Measurements from ENCODE around the gene RMND5B.

Gene RMND5B

DNA sequence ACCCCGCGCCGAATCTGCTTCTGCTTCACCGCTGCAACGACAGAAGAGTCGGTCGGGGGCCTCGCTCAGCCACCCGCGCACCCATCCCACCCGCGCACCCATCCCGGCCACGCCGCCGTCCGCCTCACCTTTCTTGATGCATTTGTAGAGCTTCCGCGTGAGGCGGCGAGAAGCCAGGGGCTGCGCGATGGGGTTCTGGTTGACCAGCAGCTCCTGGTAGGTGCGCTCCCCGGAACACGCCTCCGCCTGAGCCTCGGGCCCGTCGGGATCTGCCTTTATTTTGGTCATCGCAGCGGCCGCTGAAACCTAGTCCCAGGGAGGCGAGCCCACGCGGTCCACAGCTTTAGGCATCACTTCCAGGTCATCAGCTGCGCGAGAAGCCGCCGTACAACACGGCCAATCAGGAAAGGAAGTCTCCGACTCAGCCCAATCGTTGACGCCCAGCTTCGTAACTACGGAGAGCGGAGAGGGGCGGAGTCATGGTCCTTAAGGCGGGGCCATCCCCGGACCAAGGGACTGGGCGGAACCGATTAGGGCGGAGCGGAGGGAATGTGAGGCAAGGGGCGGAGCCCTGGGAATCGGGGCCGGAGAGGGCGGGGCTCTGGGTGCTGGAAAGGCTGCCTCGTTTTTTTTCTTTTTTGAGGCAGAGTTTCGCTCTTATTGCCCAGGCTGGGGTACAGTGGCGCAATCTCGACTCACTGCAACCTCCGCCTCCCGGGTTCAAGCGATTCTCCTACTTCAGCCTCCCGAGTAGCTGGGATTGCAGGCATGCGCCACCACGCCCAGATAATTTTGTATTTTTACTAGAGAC is 22.9 kb downstream of the RMND5B start, which contains the start of gene NHP2:
Gene NHP2 (minus strand): TSS at position 356 of the 811 bp plus-strand sequence. CDS start 68 bp downstream, at position 288.
- H3K4me3 ChIP-seq = peak within 1 kb of the TSS; percentile 67 to 95 (median 75)
- peak within 1 kb of the TSS in 20 of 21 experiments; percentile 45 to 84 (median 73) for H3K27ac ChIP-seq

DNA sequence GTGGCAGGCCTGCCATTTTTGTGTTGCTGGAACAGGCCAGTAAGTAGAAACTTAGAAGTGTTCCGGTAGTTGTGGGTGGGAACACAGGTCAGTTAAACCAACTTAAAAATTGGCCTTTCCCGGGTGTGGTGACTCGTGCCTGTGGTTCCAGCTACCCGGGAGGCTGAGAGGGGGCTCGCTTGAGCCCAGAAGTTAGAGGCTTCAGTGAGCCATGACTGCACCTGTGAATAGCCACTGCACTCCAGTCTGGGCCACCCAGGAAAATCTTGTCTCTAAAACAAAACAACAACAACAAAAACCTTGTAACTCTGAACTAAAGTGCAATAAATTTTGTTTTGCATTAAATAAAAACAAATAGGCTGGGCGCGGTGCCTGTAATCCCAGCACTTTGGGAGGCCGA is 24.3 kb downstream of the RMND5B start:
- Histone ChIP-seq H3K27ac (no peak overlapping the region), H3K4me3 (no peak overlapping the region)

DNA sequence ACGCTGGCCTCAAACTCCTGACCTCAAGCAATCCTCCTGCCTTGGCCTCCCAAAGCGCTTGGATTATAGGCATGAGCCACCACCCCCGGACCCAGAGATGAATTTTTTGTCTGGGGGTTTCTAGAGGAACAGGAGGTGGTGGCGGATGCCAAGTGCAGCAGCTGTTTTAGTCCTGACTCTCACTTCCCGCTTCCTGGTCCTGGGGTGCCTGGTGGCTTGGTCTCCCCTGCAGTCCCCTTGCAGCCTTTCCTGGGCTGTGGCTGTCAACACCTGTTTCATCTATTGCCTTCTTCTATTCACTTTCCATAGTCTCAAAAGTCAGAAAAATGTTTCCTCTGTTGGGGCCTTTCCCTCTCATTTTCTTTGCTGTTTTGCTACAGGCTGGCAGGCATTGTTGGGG is 29.4 kb downstream of the RMND5B start:
- Histone ChIP-seq H3K27ac (no peak overlapping the region), H3K4me3 (no peak overlapping the region)

DNA sequence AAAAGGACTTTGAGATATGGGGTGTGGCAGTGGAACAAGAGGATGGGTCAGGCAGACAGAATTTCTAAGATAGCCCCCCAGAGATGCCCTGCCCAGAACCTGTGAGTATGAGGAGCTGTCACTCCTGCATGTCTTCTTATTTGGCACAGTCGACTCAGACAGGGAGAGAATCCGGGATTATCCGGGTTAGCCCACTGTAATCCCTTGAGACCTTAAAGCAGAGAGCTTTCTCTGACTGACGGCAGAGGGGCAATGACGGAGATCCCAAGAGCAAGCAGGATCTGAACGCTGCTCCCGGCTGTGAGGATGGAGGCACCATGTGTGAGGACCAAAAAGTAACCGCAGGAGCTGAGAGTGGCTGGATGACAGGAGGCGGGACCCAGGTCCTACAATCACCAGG is 31.7 kb downstream of the RMND5B start:
- no peak overlapping the region for H3K27ac ChIP-seq
- no peak overlapping the region for H3K4me3 ChIP-seq

DNA sequence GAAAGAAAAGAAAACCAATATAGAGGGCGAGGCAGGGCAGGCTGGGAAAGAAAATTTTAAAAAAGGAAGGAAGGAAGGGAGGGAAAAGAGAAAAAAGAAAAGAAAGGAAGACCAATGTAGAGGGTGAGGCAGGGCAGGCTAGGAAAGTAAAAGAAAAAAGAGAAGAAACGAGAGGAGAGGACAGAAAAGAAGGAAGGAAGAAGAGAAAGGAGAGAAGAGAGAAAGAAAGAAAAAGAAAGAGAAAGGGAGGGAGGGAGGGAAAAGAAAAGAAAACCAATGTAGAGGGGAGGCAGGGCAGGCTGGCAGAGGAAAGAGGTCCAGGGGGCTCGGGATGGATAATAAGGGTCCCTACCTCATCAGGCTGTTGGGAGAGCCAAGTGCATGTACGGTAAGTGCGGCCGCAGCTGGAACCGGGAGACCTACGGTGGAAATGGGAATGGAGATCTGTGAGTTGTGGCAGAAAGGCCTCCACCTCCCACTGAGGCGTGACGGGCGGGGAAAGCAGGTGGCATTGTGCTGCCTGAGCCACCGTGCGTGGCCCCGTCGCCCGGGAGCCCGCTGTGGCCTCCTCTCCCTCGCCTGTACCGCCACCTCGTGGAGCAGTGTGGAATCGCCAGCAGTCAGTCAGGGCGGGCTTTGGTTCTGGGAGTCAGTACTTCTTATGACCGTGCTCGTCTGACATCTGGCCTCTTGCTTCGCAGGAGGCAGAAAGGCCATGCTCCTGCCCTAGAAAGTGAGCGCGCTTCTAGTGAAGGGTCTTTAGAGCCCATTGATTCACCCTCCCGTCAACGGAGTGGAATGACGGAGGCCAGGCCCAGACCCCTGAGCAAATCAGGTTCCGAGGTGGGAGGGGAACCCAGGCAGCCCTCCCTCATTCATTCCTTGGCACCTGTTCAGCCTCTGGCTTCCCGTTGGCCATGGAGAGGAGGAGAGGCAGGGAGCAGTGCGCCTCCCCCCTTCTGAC is 33.2 kb downstream of the RMND5B start:
- no peak overlapping the region for H3K4me3 ChIP-seq
- H3K27ac ChIP-seq = no peak overlapping the region

DNA sequence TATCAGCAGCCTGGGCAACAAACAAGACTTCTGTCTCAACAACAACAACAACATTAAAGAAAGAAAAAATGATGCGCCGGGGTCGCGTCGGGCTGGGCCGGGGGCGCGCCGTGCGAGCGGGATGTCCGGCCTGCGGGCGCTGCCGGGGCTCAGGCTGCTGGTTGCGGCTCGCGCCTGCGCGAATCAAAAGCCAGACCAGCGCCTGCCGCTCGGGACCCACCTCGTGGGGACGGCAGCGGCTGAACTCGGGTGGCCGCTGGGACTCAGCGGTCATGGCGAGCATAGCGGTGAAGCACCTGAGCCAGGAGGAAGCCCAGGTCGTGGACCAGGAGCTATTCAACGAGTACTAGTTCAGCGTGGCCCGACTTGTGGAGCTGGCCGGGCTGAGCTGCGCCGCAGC is 34.8 kb downstream of the RMND5B start:
- H3K4me3 ChIP-seq = no peak overlapping the region
- H3K27ac ChIP-seq = no peak overlapping the region

DNA sequence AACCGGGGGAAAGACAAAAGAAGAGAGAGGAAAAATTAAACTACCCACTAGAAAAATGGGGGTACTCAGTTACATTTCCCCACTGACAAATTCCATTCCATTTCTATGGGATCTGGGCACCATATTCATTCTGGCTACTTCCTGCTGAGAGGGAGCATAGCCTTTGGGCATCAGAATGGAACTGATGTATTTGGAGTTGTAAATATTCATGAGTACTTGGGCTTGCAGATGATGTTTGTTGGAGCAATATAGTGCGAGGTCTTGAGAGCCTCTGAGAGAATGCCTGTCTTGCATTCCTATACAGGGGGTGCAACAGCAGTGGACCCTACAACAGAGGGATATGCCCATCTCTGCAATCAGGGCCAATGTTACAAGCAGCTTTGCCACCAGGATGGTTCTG is 39.6 kb downstream of the RMND5B start:
- H3K4me3 ChIP-seq = no peak overlapping the region
- H3K27ac ChIP-seq = no peak overlapping the region

DNA sequence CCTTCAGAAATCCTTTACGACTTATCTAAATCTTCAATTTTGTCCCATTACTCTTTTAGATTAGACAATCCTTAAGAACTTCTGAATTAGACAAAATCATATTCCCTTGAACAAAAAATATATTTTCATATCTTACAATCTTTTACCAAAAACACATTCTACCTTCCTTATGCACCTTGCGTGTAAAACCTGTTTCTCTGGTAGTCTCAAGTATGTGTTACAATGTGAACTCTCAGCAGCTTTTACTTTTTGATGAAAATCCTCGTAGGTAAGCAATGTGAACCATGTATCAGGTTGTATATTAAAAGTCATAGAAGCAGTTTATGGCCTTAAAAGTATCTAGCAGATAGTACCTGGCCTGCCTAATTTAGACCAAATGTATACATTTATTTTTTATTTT is 43.6 kb downstream of the RMND5B start:
- Histone ChIP-seq H3K4me3 (no peak overlapping the region), H3K27ac (no peak overlapping the region)

DNA sequence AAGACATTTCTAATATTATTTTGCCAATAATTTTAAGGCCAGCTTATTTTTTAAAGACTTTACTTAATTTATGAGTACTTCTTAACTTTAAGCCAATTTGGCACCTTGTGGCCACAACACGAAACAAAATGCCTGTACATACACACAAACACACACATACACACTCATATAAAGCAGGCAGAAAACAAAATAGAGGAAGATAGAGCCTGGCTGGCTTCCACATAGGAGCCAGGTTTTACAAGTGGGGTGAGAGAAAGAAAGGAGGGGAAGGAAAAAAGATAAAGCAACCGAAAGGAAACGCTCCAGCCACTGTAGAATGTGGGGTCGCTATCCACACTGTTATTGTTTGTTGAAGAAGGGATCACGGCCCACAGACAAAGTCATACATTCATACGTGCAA is 46.0 kb downstream of the RMND5B start:
- Histone ChIP-seq H3K4me3 (no peak overlapping the region), H3K27ac (no peak overlapping the region)

DNA sequence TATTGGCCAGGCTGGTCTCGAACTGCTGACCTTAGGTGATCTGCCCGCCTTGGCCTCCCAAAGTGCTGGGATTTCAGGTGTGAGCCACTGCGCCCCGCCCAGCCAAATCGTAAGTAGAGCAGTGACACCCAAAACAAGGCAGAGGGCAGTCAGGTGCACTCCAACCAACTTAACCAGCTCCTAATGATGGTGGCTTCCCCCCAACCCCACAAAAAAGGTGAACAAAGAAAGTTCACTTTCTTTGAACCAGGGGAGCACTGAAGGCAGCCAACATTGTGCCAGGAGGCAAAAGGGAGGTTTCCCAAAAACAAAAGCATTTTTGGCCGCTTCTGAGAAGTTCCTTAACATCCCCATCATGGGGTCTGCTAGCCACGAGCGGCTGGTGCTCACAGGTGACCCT is 46.8 kb downstream of the RMND5B start:
- Histone ChIP-seq H3K4me3 (no peak overlapping the region), H3K27ac (no peak overlapping the region)

DNA sequence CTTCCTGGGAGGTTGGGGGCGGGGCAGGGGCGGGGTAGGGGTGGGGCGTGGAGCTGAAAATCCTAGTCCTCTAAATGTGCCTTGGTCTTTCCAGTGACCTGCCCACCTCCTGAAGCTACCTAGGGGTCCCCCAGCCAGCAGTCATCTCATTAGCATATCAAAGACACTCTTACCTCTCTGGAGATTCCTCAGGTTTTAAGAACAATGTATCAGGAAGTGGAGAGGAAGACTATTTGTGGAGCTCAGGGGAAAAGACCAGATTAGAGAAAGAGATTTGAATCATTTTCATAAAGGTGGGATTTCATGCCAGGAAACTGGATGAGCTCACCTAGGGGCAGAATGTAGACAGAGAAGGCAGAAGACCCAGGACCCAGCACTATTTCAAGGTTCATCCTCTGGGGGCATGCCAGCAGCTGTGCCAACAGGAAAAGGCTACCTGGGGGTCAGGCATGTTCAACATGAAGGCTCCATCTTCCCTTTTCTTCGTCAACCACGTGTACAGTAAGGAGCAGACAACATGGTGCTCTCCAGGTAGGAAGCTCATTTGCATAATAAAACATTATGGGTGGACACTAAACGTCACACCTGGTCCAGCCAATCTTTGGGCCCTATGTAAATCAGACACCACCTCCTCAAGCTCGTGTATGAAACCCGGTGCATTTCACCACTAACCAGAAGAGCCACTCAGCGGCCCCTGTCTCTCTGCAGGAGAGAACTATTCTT is 49.5 kb downstream of the RMND5B start:
- Histone ChIP-seq H3K4me3 (no peak overlapping the region), H3K27ac (no peak overlapping the region)

DNA sequence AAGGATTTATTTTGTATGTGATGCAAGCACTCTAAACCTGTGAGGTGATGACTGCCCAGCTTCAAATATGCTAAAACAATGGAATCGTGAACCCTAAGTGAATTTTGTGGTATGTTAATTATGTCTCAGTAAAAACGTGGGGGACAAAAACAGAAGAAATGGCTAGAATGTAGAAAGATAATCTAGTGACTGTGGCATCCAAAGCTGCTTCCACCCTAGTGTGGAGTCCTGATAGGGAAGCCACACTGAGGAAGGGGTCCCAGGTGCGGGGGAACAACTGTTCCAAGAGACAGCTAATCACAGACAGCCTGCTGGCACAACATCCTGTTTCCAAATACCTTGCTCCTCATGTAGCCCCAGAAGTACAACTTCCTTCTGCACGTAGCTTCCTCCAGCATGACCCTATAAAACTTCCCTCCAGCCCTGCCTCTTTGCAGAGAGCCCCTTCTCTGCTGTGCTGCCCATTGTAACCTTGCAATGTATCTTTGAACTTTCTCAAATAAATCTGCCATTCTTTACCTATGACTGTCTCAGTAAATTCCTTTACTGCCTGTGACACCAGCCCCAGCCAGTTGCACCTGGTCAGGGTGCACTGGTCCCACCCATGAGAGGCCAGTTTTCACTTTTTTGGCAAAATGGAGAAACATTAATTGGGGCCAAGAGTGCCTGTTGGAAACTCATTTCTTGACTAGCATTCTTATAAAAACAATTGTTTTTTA is 51.5 kb downstream of the RMND5B start:
- H3K27ac ChIP-seq = no peak overlapping the region
- no peak overlapping the region for H3K4me3 ChIP-seq

DNA sequence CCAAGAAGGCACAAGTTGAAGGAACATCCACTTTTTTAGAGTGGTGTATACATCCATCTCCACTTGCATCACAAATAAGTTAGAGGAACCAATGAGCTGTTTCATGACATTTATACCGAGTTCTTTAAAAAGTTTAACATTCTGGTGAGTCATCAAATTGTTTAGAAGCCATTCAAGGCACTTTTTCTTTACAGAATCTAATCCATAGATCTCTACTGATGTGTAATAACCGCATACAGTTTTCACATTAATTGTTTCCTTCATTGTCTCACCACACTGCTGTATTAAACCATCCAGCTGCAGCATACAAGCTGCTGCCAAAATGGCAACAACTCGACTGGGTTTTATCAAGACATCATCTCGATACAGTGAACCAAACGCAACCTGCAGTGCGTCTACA is 55.6 kb downstream of the RMND5B start:
- Histone ChIP-seq H3K4me3 (no peak overlapping the region), H3K27ac (no peak overlapping the region)

DNA sequence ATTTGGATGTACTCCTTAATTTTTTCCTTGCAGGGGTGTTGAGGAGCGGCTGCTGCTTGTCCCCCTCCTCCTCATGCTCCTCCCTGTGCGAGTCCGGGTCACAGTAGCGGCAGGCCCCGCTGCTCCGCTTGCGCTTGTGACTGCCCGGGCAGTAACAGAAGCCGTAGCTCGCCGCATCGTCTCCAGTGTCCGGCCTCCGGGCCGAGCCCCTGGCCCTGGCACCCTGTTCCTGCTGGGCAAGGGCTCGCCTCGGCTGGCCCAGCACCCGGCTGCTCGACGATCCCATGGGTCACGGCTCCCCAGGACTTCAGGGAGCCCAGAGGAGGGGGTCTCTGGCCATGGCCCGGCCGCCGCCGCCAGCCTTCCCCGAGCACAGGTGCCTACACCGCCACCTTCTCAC is 56.2 kb downstream of the RMND5B start, which contains the start of gene GMCL2:
Gene GMCL2 (minus strand): TSS at position 358 of the 400 bp plus-strand sequence. CDS start 72 bp downstream, at position 286.
- Histone ChIP-seq H3K27ac (no peak within 1 kb of the TSS), H3K4me3 (no peak within 1 kb of the TSS)

DNA sequence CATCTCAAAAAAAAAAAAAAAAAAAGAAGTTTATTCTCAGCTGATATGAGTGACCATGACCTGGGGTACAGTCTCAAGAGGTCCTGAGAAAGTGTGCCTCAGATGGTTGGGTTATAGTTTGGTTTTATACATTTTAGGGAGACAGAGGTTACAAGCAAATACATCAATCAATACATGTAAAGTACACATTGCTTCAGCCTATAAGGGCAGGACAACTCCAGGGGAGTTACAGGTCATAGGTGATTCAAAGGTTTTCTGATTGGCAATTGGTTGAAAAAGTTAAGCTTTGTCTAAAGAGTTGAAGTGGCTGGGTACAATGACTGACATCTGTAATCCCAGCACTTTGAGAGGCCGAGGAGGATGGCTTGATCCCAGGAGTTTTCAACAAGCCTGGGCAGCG is 58.6 kb downstream of the RMND5B start:
- Histone ChIP-seq H3K27ac (no peak overlapping the region), H3K4me3 (no peak overlapping the region)

DNA sequence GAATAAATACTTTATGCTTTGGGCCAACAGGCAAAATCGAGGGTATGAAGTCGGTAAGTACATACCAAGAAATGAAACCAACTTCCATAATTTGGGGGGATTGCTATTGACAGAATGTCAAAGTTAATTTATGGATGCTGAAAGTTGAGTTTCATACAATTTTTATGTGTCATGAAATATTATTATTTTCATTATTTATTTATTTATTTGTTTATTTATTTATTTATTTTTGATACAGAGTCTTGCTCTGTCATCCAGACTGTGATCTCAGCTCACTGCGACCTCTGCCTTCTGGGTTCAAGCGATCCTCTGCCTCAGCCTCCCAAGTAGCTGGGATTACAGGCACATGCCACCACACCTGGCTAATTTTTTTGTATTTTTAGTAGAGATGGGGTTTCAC is 60.8 kb downstream of the RMND5B start:
- no peak overlapping the region for H3K4me3 ChIP-seq
- H3K27ac ChIP-seq = no peak overlapping the region

DNA sequence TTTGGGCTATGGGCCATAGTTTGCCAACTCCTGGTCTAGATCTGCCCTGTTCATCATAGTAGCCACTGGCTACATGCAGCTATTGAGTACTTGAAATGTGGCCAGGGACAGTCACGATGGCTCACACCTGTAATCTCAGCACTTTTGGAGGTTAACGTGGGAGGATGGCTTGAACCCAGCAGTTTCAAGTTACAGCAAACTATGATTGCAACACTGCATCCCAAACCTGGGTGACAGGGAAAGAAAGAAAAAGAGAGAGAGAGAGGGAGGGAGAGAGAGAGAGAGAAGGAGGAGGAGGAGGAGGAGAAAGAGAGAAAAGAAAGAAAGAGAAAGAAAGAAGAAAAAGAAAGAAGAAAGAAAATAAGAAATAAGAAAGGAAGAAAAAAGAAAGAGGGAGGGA is 61.4 kb downstream of the RMND5B start:
- Histone ChIP-seq H3K4me3 (no peak overlapping the region), H3K27ac (no peak overlapping the region)

DNA sequence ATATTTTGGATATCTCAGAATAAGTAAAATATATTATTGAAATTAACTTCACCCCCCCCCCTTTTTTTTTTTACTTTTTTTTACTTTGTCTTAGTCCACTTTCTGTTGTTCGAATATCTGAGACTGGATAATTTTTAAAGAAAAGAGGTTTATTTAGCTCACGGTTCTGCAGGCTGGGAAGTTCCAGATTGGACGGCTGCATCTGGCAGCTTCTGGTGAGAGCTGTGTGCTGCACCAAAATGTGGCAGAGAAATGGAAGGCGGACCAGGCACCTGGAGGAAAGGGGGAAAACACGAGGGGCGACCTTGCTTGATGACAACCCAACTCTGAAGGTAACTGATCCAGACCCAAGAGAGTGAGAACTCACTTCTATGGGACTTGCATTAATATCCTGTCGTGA is 62.0 kb downstream of the RMND5B start:
- Histone ChIP-seq H3K4me3 (no peak overlapping the region), H3K27ac (no peak overlapping the region)

DNA sequence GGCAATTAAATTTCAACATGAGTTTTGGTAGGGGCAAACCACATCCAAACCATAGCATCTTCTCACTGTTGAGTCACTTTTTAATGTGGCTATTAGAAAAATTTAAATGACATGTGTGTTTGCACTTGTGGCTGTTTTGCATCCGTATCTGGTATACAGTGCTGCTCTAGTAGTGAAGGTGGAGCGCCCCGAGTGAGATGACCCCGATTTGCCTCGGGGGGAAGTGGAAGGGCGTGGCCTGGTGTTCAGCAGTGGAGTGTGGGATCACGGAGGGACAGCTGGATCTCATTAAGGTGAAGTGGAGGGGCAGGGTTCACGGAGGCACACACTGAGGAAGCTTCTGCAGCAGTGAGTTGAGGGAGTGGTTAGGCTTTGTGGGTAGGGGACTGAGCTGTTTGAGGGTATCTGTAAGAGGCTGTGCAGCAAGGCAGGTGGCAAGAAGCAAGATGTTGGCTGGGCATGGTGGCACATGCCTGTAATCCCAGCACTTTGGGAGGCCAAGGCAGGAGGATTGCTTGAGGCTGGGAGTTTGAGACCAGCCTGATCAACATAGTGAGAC is 62.5 kb downstream of the RMND5B start:
- H3K27ac ChIP-seq = no peak overlapping the region
- H3K4me3 ChIP-seq = no peak overlapping the region

All from skin epidermis (tissue), 12 donors.